HL-60 (cell line): ENCODE results near the gene HHATL.

ENCODE experiments used
- POLR2AphosphoS5 ChIP-seq: IDR thresholded peaks from 2 replicates; pipeline ENCODE4 v1.6.1; 2012; ENCODE audit warnings: low read depth
- TF ChIP-seq, protein P1 (sequence below): IDR thresholded peaks from one replicate; pipeline ENCODE4 v1.5.1; 2011; ENCODE audit warnings: low read length, control low read depth, inconsistent platforms; ENCODE audit not compliant: insufficient read depth

DNA sequence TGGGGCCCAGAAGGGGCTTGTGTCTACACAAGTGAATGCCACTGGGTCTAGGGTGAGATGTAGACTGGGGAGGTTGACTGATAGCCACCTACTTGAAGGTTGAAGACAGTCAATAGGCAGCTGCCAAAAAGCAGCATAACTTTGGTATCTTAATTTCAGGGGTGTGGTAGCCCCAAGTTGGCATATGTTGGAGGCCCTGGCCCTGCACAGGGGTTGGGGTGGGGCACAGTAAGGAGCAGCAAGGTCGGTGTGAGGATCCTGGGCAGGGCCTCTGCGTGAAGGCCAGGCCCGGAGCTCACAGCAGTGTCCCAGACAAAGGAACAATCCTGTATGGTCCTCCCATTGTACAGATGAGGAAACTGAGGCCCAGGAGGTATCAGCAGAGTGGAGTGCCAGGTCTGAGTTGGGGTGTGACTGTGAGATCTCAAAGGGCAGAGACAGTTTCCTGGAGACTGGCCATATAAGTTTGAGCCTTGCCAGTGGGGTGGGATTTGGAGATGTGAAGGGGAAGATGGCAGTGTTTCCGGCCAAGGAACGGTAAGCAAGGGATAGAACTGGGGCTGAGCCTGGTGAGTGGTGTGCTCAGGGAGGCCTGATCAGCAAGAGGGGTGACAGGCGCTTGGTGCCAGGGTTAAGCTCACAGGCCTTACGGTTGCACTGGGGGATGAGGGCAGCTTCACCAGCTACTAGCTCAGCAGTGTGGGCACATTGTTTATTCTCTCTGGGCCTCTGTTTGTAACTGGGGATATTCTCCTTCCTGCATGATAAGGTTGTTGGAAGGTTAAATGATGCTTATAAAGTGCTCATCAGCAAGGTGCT, 15.6 kb downstream of the HHATL start:
- TF ChIP-seq POLR2AphosphoS5 = no peak
- TF ChIP-seq, protein P1, sequence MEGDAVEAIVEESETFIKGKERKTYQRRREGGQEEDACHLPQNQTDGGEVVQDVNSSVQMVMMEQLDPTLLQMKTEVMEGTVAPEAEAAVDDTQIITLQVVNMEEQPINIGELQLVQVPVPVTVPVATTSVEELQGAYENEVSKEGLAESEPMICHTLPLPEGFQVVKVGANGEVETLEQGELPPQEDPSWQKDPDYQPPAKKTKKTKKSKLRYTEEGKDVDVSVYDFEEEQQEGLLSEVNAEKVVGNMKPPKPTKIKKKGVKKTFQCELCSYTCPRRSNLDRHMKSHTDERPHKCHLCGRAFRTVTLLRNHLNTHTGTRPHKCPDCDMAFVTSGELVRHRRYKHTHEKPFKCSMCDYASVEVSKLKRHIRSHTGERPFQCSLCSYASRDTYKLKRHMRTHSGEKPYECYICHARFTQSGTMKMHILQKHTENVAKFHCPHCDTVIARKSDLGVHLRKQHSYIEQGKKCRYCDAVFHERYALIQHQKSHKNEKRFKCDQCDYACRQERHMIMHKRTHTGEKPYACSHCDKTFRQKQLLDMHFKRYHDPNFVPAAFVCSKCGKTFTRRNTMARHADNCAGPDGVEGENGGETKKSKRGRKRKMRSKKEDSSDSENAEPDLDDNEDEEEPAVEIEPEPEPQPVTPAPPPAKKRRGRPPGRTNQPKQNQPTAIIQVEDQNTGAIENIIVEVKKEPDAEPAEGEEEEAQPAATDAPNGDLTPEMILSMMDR = no peak
